GM06990 (cell line): ENCODE data around the gene MEF2C.

Experiments used
- DNase-seq: peaks from one replicate; pipeline ENCODE4 v3.0.0-alpha.2; 2011; ENCODE audit not compliant: insufficient read length; ENCODE audit errors: extremely low read depth
- H3K27me3 ChIP-seq: replicated peaks from 2 replicates; pipeline ENCODE4 v1.6.0; 2011; ENCODE audit warnings: low read length; ENCODE audit not compliant: control insufficient read depth, insufficient read depth
- H3K36me3 ChIP-seq: 2 replicates; pipeline ENCODE4 v1.5.1; 2011; ENCODE audit warnings: low read length; ENCODE audit not compliant: control insufficient read depth, insufficient read depth
- H3K4me3 ChIP-seq: replicated peaks from 2 replicates; pipeline ENCODE4 v1.5.1; 2011; ENCODE audit warnings: low read depth, mild to moderate bottlenecking, control low read depth, low read length
- CTCF ChIP-seq: IDR thresholded peaks from 2 replicates; pipeline ENCODE4 v1.5.1; 2011; ENCODE audit warnings: low read length, control low read depth, mild to moderate bottlenecking, inconsistent platforms; ENCODE audit not compliant: insufficient read depth, poor library complexity, severe bottlenecking

The MEF2C gene

DNA sequence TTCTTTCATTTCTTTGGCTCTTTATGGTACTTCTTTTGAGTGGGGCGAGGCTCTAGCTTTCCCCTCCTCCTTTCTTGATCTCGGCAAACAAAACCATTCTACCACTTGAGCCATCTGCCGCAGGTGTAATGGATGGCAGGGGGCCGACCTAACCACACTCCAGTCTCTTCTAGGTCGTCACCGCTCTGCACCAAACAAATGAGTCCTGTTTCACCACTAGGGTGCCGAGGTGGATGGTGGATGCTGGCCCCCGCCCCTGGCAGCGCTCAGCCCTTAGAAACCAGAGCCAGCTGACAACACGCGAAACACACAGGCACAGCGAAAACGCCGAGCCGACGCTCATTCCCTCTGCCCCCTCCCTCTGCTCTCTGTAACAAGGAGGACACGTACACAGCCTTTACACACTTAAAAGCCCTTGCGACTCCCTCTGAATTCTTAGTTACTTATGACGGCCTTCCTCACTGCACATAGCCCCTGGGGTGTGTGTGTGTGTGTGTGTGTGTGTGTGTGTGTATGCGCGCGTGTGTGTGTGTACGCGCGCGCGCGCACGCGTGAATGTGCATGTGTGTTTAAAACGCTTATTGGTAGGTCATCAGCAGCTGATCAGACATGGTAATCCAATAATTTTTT, 199.4 kb downstream of the MEF2C start:
- DNase-seq = no peak
- no peaks in the 10 kb centered on the region; the same call in 1 of the 2 replicates for H3K27me3 ChIP-seq
- H3K4me3 ChIP-seq = peak overlapping the region; percentile 46

DNA sequence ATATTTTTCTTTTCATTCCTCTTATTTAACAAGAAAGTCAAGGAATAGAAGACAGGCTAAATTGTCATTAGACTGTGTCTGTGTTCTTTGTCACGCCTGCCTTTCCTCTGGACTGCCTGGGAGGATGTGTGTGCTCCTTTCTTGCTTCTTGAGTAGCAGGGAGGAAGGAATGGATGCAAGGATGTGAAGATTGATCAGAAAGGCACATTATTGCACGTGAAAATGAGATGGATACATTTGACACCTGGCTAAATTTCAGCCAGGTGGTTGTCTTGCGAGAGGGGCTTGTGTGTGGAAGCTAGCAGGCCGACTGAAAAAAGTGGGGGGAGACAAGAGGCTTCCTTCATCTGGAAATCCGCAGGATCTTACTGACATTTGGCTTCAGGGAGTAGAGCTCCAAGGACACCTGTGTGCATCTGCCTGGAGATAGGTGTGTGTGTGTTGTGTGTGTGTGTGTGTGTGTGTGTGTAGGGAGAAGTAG, 200.1 kb downstream of the MEF2C start:
- H3K4me3 ChIP-seq = no peak overlapping the region
- TF ChIP-seq CTCF = no peak
- H3K27me3 ChIP-seq = no peaks in the 10 kb centered on the region; the same call in 1 of the 2 replicates
- no peak for DNase-seq
- no peaks in the 10 kb centered on the region for H3K36me3 ChIP-seq

More for the DNA sequence above, 199.4 kb downstream of the MEF2C start:
- no peaks in the 10 kb centered on the region for H3K36me3 ChIP-seq
- TF ChIP-seq CTCF = peak; percentile 49

DNA sequence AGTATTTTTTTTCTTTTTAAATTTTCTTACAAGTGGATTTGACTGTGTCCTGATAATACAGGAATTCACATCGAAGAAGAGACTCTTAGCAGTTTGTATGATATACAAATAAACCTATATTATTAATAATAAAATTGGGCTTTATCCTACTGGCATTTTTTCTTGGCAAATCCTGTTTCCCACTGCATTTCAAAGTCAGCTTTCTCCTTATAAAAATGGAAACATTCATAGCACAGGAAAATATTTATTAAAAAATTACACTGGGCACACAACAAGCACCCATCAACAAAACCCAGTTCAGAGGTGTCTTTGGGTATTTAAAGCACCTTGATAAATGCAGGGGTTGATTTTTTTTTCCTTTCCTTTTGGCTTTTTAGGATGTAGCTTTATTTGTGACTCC, 200.9 kb downstream of the MEF2C start:
- DNase-seq = no peak
- no peak for TF ChIP-seq CTCF
- Histone ChIP-seq H3K36me3 (no peaks in the 10 kb centered on the region), H3K4me3 (no peak overlapping the region), H3K27me3 (no peaks in the 10 kb centered on the region; the same call in 1 of the 2 replicates)

- no peak for DNase-seq
- Histone ChIP-seq H3K4me3 (no peak overlapping the region), H3K27me3 (no peaks in the 10 kb centered on the region; the same call in 1 of the 2 replicates), H3K36me3 (no peaks in the 10 kb centered on the region)
- TF ChIP-seq CTCF = no peak
These were observed 201.7 kb downstream of the MEF2C start for GRCh38 chr5:88681211-88681803.

DNA sequence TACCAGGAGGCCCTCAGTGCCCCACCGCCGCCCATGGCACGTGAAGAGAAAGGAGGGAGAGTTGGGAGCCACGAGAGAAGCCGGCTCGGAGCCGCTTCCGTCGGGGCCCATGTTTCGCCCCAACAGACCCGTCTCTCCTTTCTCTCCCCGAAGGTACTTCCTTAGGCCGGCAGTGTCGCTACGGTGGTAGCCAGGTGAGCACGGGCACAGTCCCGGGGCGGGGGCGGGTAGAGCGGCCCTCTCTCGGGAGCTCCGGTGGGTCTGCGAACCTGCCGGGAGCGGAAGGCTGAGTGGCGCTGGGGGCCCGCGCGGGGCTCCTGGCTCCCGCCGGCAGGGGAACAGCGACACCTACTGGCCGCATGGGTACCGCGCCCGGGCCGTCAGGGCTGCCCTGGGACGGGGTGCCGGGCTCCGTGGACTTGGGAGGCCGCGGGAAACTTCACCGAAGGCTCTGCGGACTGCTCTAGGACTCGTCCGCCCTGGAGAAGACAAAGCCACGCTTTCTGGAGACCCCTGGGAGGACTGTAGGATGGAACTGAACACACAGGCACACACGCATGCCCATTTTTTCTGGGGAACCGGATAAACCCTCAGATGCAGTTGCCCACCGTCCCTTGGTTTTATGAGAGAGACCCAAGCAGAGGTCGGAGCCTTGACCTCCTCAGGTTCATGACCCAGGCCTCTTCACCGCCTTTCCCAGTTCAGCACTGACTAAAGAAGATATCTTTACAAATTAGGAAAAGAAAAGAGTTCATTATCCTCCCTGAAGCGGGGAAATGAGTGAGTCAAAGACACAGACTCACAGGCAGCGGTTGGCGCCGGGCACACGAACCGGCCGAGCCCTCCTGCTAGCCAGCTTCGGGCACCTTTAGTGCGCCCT, 202.5 kb downstream of the MEF2C start:
- Histone ChIP-seq H3K27me3 (no peaks in the 10 kb centered on the region; the same call in 1 of the 2 replicates), H3K4me3 (peak overlapping the region; percentile 69)
- peak; percentile 78 for DNase-seq

More for the DNA sequence above, 202.5 kb downstream of the MEF2C start:
- H3K36me3 ChIP-seq = no peaks in the 10 kb centered on the region
- TF ChIP-seq CTCF = peak; percentile 93
